Medulla oblongata (tissue), 1 donor: ENCODE data around the gene EXOC6B.

Source experiments
- DNase-seq: peaks from one replicate; pipeline ENCODE4 v3.0.0-alpha.2; 2015; ENCODE audit errors: extremely low spot score

EXOC6B gene

GRCh38 chr2:72275084-72275483 lies 550.7 kb downstream of the EXOC6B start:
- no peak for DNase-seq

GRCh38 chr2:72274380-72274797 lies 551.4 kb downstream of the EXOC6B start:
- DNase-seq = no peak

- DNase-seq = no peak
Measured at GRCh38 chr2:72273384-72273783, 552.4 kb downstream of the EXOC6B start.

GRCh38 chr2:72271766-72272641 lies 553.8 kb downstream of the EXOC6B start:
- no peak for DNase-seq

- DNase-seq = no peak
Measured at GRCh38 chr2:72271276-72271614, 554.6 kb downstream of the EXOC6B start.

GRCh38 chr2:72270556-72271275 lies 555.1 kb downstream of the EXOC6B start:
- no peak for DNase-seq

GRCh38 chr2:72263776-72264060 lies 562.1 kb downstream of the EXOC6B start:
- peak; percentile 43 for DNase-seq

- DNase-seq = no peak
Measured at GRCh38 chr2:72263043-72263775, 562.6 kb downstream of the EXOC6B start.

GRCh38 chr2:72261076-72261475 lies 564.8 kb downstream of the EXOC6B start:
- no peak for DNase-seq

- DNase-seq = no peak
Measured at GRCh38 chr2:72255540-72255939, 570.3 kb downstream of the EXOC6B start.

- no peak for DNase-seq
Measured at GRCh38 chr2:72254831-72255451, 570.9 kb downstream of the EXOC6B start.

GRCh38 chr2:72238311-72238710 lies 587.5 kb downstream of the EXOC6B start:
- DNase-seq = no peak

- DNase-seq = no peak
Measured at GRCh38 chr2:72237549-72237948, 588.3 kb downstream of the EXOC6B start.

GRCh38 chr2:72236445-72237067 lies 589.3 kb downstream of the EXOC6B start:
- peak; percentile 44 for DNase-seq

- DNase-seq = no peak
Measured at GRCh38 chr2:72235497-72236415, 590.1 kb downstream of the EXOC6B start.

GRCh38 chr2:72233211-72233610 lies 592.6 kb downstream of the EXOC6B start:
- DNase-seq = no peak

GRCh38 chr2:72222829-72223564 lies 602.8 kb downstream of the EXOC6B start:
- no peak for DNase-seq

- DNase-seq = no peak
Measured at GRCh38 chr2:72220170-72220569, 605.7 kb downstream of the EXOC6B start.

GRCh38 chr2:72214429-72215143 lies 611.2 kb downstream of the EXOC6B start:
- DNase-seq = no peak
